Prostate gland (tissue), 2 donors: ENCODE data around the gene PGAM1. TPM values are rescaled to one million over a fixed set of nuclear protein-coding genes. Genes with fewer than 3 reads are reported as not detected.
"Not testable (repeated sequence)": the region's sequence is repeated elsewhere in the genome, so short reads cannot be mapped to it uniquely, and the experiment has no call there.

Source experiments
- DNase-seq: peaks from one replicate; pipeline ENCODE4 v3.0.0-alpha.2; 2019; ENCODE audit warnings: low spot score
- H3K27ac ChIP-seq, 2 donors: fragments of 200-600 bp; sonication (generic); 2 replicates each; pipeline ENCODE4 v1.5.1; 2017 to 2019
- H3K27me3 ChIP-seq: fragments of 200-600 bp; sonication (generic); replicated peaks from 2 replicates; pipeline ENCODE4 v1.5.1; 2019; ENCODE audit not compliant: insufficient read depth
- H3K36me3 ChIP-seq, 2 donors: fragments of 200-600 bp; sonication (generic); 1 replicate in 1 of 2; 2 replicates in 1 of 2; pipeline versions ENCODE4 v1.5.1 to v1.8.1; 2017 to 2019
- H3K4me1 ChIP-seq: fragments of 200-600 bp; sonication (generic); replicated peaks from 2 replicates; pipeline ENCODE4 v1.5.1; 2019
- H3K4me3 ChIP-seq, 2 donors: fragments of 200-600 bp; sonication (generic); 2 replicates each; pipeline ENCODE4 v1.5.1; 2017 to 2019
- H3K9me3 ChIP-seq: fragments of 200-600 bp; sonication (generic); 2 replicates; pipeline ENCODE4 v1.5.1; 2017
- POLR2A ChIP-seq: fragments of 450-650 bp; IDR thresholded peaks from one replicate; pipeline ENCODE4 v1.6.1; 2016; ENCODE audit warnings: antibody characterized with exemption, mild to moderate bottlenecking
- POLR2AphosphoS5 ChIP-seq: sonication (generic); formaldehyde crosslinking; IDR thresholded peaks from one replicate; pipeline ENCODE4 v1.6.1; 2017; ENCODE audit warnings: antibody characterized with exemption
- WGBS: methylation state at CpG from one replicate; pipeline ENCODE4 v1.1.5; 2018; 5-methylcytosine and 5-hydroxymethylcytosine counted together
- intact Hi-C: fragments of 100-400 bp; cut with DNase I; formaldehyde crosslinking; loops from one replicate; pipeline ENCODE4 v1.14.2; 2022
- total RNA-seq, 2 donors: library from RNA; depleted of rRNA; stranded (reverse); fragments of >200 nt; gene quantifications; one replicate each; pipeline ENCODE4 v1.1.0, GENCODE V29; 2016
- TF ChIP-seq, protein P1 (sequence below), 4 experiments: fragments of 200-600 bp in 2 of 4; fragments of 450-650 bp in 2 of 4; sonication (generic) in 2 of 4; IDR thresholded peaks; 1 replicate in 3 of 4; 2 replicates in 1 of 4; pipeline ENCODE4 v1.5.1; 2016 to 2019; ENCODE audit warnings: antibody characterized with exemption in 4 of 4, mild to moderate bottlenecking in 2 of 4, moderate library complexity in 2 of 4

Gene PGAM1
- total RNA-seq, 2 donors from 2014 or later, result 198 to 277 TPM

DNA sequence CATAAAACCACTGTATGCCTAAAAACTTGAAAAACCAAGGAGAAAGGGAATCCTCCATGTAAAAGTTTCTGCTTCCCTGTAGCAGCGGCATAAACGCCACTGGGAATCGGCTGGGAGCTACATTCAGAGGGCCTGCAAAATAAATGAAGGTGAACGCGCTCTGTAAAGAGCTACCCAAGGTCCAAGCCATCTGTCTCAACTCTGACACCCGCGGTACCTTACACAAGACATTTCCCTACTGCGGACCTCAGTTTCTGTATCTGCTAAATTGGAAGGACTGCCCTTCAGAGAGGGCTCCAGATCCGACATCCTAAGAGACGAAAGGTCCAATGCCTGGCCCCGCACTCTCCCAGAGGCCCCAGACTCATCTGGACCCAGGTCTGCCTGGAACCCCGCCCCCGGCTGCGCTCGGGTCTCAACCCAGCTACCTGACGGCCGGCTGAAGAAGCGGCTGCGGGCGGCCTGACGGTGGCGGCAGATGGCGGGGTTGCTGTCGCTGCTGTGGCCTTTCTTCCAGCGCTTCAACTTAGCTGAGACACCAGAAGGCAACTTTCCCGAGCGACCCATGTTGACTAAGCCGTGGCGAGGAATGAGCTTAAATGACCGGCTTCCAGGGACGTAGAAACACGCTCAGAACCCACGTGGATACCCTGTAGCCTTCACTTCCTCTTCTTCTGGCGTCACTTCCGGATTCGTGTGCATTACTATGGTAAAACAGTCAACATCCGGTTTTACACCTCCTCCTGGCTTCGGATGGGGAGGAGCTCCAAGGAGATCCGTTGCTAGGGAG lies 25.1 kb upstream of the PGAM1 start, which contains the start of gene RRP12:
TSS of gene RRP12 (minus strand) at position 676 of the 790 bp plus-strand sequence. CDS start at position 567, 109 bp downstream.
- peak within 1 kb of the TSS; percentile 55 to 62 for H3K4me3 ChIP-seq
- no peaks in the 10 kb centered on the region for H3K9me3 ChIP-seq
- under 1% methylated on average over 39 of the region's 39 CpGs for WGBS
- no peaks in the 10 kb centered on the region for H3K4me1 ChIP-seq
- no peak for TF ChIP-seq POLR2A
- peak; percentile 97 for TF ChIP-seq POLR2AphosphoS5
- TF ChIP-seq, protein P1, sequence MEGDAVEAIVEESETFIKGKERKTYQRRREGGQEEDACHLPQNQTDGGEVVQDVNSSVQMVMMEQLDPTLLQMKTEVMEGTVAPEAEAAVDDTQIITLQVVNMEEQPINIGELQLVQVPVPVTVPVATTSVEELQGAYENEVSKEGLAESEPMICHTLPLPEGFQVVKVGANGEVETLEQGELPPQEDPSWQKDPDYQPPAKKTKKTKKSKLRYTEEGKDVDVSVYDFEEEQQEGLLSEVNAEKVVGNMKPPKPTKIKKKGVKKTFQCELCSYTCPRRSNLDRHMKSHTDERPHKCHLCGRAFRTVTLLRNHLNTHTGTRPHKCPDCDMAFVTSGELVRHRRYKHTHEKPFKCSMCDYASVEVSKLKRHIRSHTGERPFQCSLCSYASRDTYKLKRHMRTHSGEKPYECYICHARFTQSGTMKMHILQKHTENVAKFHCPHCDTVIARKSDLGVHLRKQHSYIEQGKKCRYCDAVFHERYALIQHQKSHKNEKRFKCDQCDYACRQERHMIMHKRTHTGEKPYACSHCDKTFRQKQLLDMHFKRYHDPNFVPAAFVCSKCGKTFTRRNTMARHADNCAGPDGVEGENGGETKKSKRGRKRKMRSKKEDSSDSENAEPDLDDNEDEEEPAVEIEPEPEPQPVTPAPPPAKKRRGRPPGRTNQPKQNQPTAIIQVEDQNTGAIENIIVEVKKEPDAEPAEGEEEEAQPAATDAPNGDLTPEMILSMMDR (IDR thresholded peaks at IDR 0.05), result peak in 2 of 4 experiments; percentile 1 to 12
- DNase-seq, result peak; percentile 90
- H3K27ac ChIP-seq, result peak within 1 kb of the TSS; percentile 57 to 68
- no peaks in the 10 kb centered on the region for H3K36me3 ChIP-seq
- intact Hi-C loops, result no loop called here
- no peaks in the 10 kb centered on the region for H3K27me3 ChIP-seq

DNA sequence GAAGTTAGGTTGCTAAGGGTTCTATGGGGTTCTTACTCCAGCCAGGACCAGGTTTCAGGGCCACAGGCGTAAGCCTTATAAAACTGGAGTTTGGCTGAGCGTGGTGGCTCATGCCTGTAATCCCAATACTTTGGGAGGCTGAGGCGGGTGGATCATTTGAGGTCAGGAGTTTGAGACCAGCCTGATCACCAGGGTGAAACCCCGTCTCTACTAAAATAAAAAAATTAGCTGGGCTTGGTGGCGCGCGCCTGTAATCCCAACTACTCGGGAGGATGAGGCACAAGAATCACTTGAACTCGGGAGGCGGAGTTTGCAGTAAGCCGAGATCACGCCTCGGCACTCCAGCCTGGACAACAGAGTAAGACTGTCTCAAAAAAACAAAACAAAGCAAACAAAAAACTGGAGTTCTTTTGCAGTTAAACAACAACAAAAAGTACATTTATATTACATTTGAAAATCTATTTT lies 24.5 kb upstream of the PGAM1 start:
- 70% methylated on average over 13 of the region's 13 CpGs for whole genome bisulfite sequencing
- H3K27me3 ChIP-seq, result no peaks in the 10 kb centered on the region
- H3K4me3 ChIP-seq, result peak overlapping the region; percentile 55 to 62
- no peaks in the 10 kb centered on the region for H3K9me3 ChIP-seq
- no peaks in the 10 kb centered on the region for H3K36me3 ChIP-seq
- intact Hi-C loops, result no loop called here
- no peaks in the 10 kb centered on the region for H3K4me1 ChIP-seq
- TF ChIP-seq, protein P1 (IDR thresholded peaks at IDR 0.05), result peak in 1 of 4 experiments; percentile 0
- no peak for TF ChIP-seq POLR2A
- DNase-seq, result no peak
- peak overlapping the region; percentile 57 to 68 for H3K27ac ChIP-seq

DNA sequence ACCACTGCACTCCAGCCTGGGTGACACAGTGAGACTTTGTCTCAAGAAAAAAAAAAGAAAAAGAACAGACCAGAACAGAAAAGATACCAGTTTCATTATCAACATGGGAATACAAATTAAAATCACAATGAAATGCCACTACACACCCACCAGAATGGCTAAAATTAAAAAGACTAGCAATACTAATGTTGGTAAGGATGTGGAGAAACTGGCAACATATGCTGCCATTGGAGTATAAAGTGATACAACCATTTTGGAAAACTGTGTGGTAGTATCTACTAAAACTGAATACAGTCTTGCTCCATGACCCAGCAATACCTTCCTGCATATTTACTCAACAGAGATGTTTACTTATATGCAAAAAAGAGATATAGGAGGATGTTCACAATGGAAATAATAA lies 21.9 kb upstream of the PGAM1 start:
- intact Hi-C loops, result no loop called here
- TF ChIP-seq POLR2AphosphoS5, result no peak
- TF ChIP-seq POLR2A, result no peak
- TF ChIP-seq, protein P1 (IDR thresholded peaks at IDR 0.05), result no peak
- H3K27me3 ChIP-seq, result no peaks in the 10 kb centered on the region
- H3K4me3 ChIP-seq, result no peak overlapping the region
- no peak for DNase-seq
- H3K36me3 ChIP-seq, result no peaks in the 10 kb centered on the region
- H3K9me3 ChIP-seq, result no peaks in the 10 kb centered on the region
- no peak overlapping the region for H3K27ac ChIP-seq
- peaks cover 2% of the 10 kb centered on the region for H3K4me1 ChIP-seq

DNA sequence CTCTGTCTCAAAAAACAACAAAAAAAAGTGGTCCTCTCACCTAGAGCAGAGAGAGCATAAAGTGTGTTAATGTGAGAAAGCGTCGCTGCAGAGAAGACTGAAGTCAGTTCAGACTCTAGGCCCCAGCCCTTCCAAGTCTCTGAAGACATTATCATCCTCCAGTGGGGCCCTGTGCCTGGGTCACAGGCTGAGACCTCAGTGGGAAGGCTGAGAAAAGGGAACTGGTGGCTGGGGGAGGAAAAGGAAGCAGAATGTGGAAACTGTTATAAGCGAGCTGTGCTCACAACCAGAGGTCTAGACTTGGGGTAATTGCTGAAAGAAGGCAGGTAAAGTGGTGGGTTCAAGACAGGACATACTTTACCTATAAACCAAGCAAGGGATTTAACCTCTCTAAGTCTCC lies 19.9 kb upstream of the PGAM1 start:
- Histone ChIP-seq H3K9me3 (no peaks in the 10 kb centered on the region), H3K27me3 (no peaks in the 10 kb centered on the region), H3K27ac (no peak overlapping the region), H3K36me3 (no peaks in the 10 kb centered on the region), H3K4me3 (no peak overlapping the region), H3K4me1 (peaks cover 2% of the 10 kb centered on the region)
- 78% methylated on average over 3 of the region's 3 CpGs for WGBS
- intact Hi-C loops, result no loop called here
- no peak for DNase-seq
- TF ChIP-seq POLR2AphosphoS5, result no peak
- no peak for TF ChIP-seq POLR2A
- TF ChIP-seq, protein P1 (IDR thresholded peaks at IDR 0.05), result no peak

DNA sequence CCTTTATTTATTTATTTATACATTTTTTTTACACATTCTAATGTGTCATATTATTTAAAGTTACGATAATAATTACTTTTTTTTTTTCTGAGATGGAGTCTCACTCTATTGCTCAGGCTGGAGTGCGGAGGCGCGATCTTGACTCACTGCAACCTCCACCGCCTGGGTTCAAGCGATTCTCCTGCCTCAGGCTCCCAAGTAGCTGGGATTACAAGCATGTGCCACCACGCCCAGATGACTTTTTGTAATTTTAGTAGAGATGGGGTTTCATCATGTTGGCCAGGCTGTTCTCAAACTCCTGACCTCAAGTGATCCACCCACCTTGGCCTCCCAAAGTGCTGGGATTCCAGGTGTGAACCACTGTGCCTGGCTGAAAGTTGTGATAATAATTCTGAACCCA lies 19.5 kb upstream of the PGAM1 start:
- H3K4me3 ChIP-seq, H3K9me3 ChIP-seq, intact Hi-C loops, DNase-seq, H3K27me3 ChIP-seq, H3K36me3 ChIP-seq, H3K27ac ChIP-seq, H3K4me1 ChIP-seq: not testable (repeated sequence)
- WGBS, result 85% methylated on average over 7 of the region's 7 CpGs
